GM10847 (cell line): ENCODE results near the gene SPATA31D4.

Source experiments
- POLR2A ChIP-seq: IDR thresholded peaks from 2 replicates; pipeline ENCODE4 v1.6.1; 2011; ENCODE audit not compliant: insufficient read length; ENCODE audit errors: extremely low read depth

SPATA31D4 gene

GRCh38 chr9:81953096-81953495 is 24.9 kb downstream of the SPATA31D4 start:
- no peak for TF ChIP-seq POLR2A

DNA sequence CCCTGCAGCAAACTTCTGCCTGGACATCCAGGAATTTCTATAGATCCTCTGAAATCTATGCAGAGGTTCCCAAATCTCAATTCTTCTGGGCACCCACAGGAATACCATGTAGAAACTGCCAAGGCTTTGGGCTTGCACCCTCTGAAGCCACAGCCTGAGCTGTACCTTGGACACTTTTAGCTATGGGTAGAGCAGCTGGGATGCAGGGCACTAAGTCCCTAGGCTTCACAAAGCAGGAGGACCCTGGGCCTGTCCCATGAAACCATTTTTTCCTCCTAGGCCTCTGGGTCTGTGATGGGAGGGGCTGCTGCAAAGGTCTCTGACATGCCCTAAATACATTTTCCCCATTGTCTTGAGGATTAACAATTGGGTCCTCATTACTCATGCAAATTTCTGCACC is 27.4 kb downstream of the SPATA31D4 start:
- no peak for TF ChIP-seq POLR2A

DNA sequence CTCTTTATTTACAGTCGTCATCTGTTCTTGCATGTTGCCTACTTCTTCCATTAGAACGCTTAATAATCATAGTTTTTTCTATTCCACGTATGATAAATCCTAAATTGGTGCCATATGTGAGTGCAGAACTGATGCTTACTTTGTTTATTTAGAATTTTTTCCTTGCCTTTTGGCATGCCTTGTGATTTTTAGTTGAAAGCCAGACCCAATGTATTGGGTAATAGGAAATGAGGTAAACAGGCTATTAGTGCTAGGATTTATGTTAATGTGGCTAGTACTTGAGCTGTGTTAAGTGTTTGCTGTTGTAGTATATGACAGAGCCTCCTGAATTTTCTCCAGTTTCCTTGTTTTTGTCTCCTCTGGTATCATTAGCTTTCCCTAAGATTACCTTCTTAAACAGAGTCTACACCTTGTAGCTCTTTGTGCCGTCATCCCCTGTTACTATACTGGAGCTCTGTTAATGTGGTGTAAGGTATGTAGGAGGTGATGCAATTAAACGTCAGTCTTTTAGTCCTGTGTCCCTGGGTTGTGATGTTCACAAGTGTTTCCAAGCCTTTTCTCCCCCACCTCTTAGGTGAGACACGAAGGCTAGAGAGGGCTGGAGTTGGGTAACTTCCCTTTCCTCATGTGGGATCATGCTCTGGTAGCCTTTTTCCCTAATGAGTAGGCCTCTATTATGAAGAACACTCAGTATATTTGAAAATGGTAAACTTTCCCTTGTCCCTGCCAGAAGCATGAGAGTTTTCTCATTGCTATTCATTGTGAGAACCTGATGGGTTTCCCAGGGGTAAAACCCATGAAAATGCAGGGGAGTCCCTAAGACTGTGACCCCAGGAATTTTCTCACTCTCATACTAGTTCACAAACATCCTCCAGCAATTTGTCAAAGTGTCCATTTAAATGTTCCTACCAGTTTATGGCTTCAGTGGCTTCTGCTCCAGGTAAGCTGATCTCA is 36.3 kb downstream of the SPATA31D4 start:
- no peak for TF ChIP-seq POLR2A

- no peak for TF ChIP-seq POLR2A
Observed at GRCh38 chr9:81968026-81968425, 39.8 kb downstream of the SPATA31D4 start.

GRCh38 chr9:81969971-81970370 is 41.7 kb downstream of the SPATA31D4 start:
- no peak for TF ChIP-seq POLR2A

DNA sequence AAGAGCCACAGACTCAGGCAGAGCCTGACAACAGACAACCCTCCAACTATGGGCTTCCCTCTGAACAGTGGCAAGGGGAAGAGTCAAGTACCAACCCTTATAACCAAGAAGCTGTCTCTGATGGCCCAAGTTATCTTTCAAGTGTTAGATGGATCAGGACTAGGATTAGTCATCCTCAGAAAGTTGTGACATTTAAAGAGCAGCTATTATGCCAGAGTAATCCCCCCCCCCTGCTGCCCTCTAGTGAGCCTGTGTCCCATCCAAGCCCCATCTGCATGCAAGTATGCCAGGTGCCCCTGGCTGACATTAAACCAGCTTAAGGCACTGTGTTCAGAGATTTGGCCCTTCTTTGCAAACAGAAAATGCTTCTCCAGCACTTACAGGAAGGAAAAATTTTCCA is 43.5 kb downstream of the SPATA31D4 start:
- no peak for TF ChIP-seq POLR2A

DNA sequence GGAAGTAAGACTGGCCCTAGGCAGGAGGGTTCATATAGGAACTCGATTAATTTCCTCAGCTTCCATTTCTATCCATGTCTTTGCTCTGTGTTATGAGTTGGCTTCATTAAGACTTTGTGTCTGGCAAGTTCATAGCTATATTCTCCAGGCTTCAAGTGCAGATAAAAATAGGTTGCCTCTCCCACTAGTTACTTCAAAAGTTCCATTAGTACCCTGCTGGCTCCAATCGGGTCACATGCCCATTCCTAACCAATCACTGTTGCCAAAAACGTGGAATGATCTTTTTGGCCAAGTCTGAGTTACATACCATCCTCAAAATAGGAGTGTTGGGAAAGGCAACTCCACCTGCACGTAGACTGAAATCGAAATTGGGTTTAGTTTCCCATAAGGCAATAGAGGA is 46.5 kb downstream of the SPATA31D4 start:
- TF ChIP-seq POLR2A, result no peak

- no peak for TF ChIP-seq POLR2A
Observed at GRCh38 chr9:81976351-81976750, 48.1 kb downstream of the SPATA31D4 start.

DNA sequence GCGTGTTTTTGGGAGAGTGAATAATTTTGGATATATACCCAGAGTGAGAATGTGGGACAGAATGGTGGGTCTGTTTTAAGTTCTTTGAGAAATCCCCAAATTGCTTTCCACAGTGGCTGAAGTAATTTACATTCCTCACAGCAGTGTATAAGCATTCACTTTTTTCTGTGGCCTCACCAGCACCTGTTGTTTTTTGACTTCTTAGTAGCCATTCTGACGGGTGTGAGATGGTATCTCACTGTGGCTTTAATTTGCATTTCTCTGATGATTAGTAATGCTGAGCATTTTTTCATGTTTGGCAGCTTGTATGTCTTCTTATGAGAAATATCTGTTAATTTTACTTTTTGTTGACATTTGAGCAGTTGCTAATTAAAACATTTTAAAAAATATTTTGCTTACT is 51.0 kb downstream of the SPATA31D4 start:
- TF ChIP-seq POLR2A, result no peak

DNA sequence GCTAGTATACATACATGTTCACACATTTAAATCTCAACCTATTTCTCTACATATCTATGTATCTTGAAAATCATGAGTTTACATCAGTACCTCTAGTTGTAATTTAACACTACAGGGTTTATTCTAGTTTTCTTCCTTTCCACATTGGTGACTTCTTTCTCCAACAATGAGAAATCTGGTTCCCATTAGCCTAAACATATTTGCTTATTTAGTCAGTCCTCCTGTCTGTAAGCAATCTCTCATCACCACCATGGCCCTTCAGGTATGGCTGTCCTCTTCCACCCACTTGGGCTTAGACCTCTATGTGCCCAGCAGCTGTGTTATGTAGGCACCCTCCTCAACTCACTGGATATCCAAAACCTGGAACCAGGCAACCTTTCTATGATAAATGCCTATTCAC is 52.3 kb downstream of the SPATA31D4 start:
- no peak for TF ChIP-seq POLR2A

DNA sequence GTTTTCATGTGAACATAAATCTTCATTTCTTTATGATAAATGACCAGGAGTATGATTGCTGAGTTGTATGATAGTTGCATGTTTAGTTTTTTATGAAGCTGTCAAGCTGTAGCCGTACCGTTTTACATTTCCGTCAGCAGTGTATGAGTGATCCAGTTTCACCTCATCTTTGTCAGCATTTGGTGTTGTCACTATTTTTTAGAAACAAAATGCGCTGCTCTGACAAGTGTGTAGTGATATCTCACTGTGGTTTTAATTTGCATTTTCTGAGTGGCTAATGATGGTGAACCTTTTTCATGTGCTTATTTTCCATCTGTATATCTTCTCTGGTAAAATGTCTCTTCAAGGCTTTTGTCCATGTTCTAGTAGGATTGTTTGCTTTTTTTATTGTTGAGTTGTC is 53.7 kb downstream of the SPATA31D4 start:
- TF ChIP-seq POLR2A, result no peak
